OCI-LY3 (cell line): ENCODE measurements around the gene ZNF91.
"Not testable (repeated sequence)": the region's sequence is repeated elsewhere in the genome, so short reads cannot be mapped to it uniquely, and the experiment has no call there.

Source experiments
- H2AFZ ChIP-seq: fragments of 200-600, 300-600 bp; shearing (Covaris generic); 2 replicates; pipeline ENCODE4 v1.6.0; 2014; ENCODE audit warnings: antibody characterized with exemption, low read depth, low read length
- H3K27ac ChIP-seq: fragments of 200-600, 300-600 bp; sonication (generic); 2 replicates; pipeline ENCODE4 v1.5.1; 2014; ENCODE audit warnings: mild to moderate bottlenecking, low read length, moderate library complexity, mixed read lengths
- H3K27me3 ChIP-seq: fragments of 200-600, 300-600 bp; sonication (generic); 2 replicates; pipeline ENCODE4 v1.6.1; 2014; ENCODE audit warnings: low read depth, low read length, mixed read lengths
- H3K36me3 ChIP-seq: fragments of 200-600, 300-600 bp; sonication (generic); replicated peaks from 2 replicates; pipeline ENCODE3; 2014; ENCODE audit warnings: low read depth, low read length, mixed read lengths
- H3K4me1 ChIP-seq: fragments of 300-600, 200-600 bp; sonication (generic); 2 replicates; pipeline ENCODE4 v1.6.1; 2014; ENCODE audit warnings: low read length, mixed read lengths
- H3K4me2 ChIP-seq: fragments of 200-600, 300-600 bp; sonication (generic); 2 replicates; pipeline ENCODE4 v1.6.1; 2014; ENCODE audit warnings: low read length, mixed read lengths
- H3K4me3 ChIP-seq: fragments of 300-600, 200-600 bp; sonication (generic); 2 replicates; pipeline ENCODE4 v1.5.1; 2014; ENCODE audit warnings: antibody characterized with exemption, mild to moderate bottlenecking, low read length, moderate library complexity
- H3K79me2 ChIP-seq: fragments of 300-600, 200-600 bp; shearing (Covaris generic); 2 replicates; pipeline ENCODE4 v1.6.1; 2014; ENCODE audit warnings: mild to moderate bottlenecking, low read length, mixed read lengths
- H3K9ac ChIP-seq: fragments of 300-600, 200-600 bp; shearing (Covaris generic); 2 replicates; pipeline ENCODE4 v1.6.0; 2014; ENCODE audit warnings: mild to moderate bottlenecking, low read length, moderate library complexity
- H3K9me3 ChIP-seq: fragments of 200-600, 300-600 bp; shearing (Covaris generic); 2 replicates; pipeline ENCODE4 v1.6.1; 2014; ENCODE audit warnings: low read length, mixed read lengths; ENCODE audit not compliant: insufficient read depth
- H4K20me1 ChIP-seq: fragments of 200-600, 300-600 bp; sonication (generic); 2 replicates; pipeline ENCODE4 v1.6.1; 2016; ENCODE audit warnings: low read length, mixed read lengths; ENCODE audit not compliant: insufficient read depth
- CTCF ChIP-seq: fragments of 200-600, 300-600 bp; sonication (generic); IDR thresholded peaks from 2 replicates; pipeline ENCODE4 v1.5.1; 2014; ENCODE audit warnings: antibody characterized with exemption, low read length, low read depth
- EZH2phosphoT487 ChIP-seq: fragments of 200-600 bp; shearing (Covaris generic); IDR thresholded peaks from 2 replicates; pipeline ENCODE4 v1.6.1; 2018; ENCODE audit warnings: antibody characterized with exemption, mixed run types, low read depth

ZNF91 gene

GRCh38 chr19:23377276-23377675 is 18.0 kb downstream of the ZNF91 start:
- H3K4me1 ChIP-seq = no peaks in the 10 kb centered on the region
- H3K79me2 ChIP-seq = peaks cover 82% of the 10 kb centered on the region
- H3K36me3 ChIP-seq = peaks cover 92% of the 10 kb centered on the region
- H4K20me1 ChIP-seq = 0 out of 2 replicates have a peak, but pooled peaks cover 3% of the 10 kb centered on the region
- H3K9ac ChIP-seq = no peak overlapping the region
- TF ChIP-seq EZH2phosphoT487 = no peak
- TF ChIP-seq CTCF = no peak
- no peak overlapping the region for H3K27ac ChIP-seq
- no peak overlapping the region for H2AFZ ChIP-seq
- H3K4me3 ChIP-seq = no peak overlapping the region
- H3K27me3 ChIP-seq = no peaks in the 10 kb centered on the region
- H3K4me2 ChIP-seq = no peak overlapping the region
- H3K9me3 ChIP-seq = peaks cover 44% of the 10 kb centered on the region

GRCh38 chr19:23366437-23366836 is 28.8 kb downstream of the ZNF91 start:
- peaks cover 15% of the 10 kb centered on the region; the same call in 1 of the 2 replicates for H3K79me2 ChIP-seq
- peaks cover 79% of the 10 kb centered on the region for H3K36me3 ChIP-seq
- H3K27me3 ChIP-seq = no peaks in the 10 kb centered on the region
- no peak overlapping the region for H3K27ac ChIP-seq
- no peak overlapping the region for H3K9ac ChIP-seq
- H3K4me1 ChIP-seq = no peaks in the 10 kb centered on the region
- no peak overlapping the region for H3K4me2 ChIP-seq
- H2AFZ ChIP-seq = no peak overlapping the region
- no peak for TF ChIP-seq CTCF
- TF ChIP-seq EZH2phosphoT487 = no peak
- H4K20me1 ChIP-seq = no peaks in the 10 kb centered on the region
- no peak overlapping the region for H3K4me3 ChIP-seq
- H3K9me3 ChIP-seq = peaks cover 59% of the 10 kb centered on the region

- not testable (repeated sequence) for H3K4me2 ChIP-seq
Observed at GRCh38 chr19:23366031-23366430, 29.2 kb downstream of the ZNF91 start.

GRCh38 chr19:23365222-23365621 is 30.0 kb downstream of the ZNF91 start:
- Histone ChIP-seq H3K79me2 (peaks cover 8% of the 10 kb centered on the region; the same call in 1 of the 2 replicates), H3K4me3 (no peak overlapping the region), H3K27ac (no peak overlapping the region), H2AFZ (no peak overlapping the region), H3K4me1 (no peaks in the 10 kb centered on the region), H3K4me2 (no peak overlapping the region), H3K27me3 (no peaks in the 10 kb centered on the region), H3K9me3 (peaks cover 58% of the 10 kb centered on the region), H4K20me1 (no peaks in the 10 kb centered on the region), H3K36me3 (peaks cover 71% of the 10 kb centered on the region), H3K9ac (no peak overlapping the region)
- TF ChIP-seq EZH2phosphoT487 (no peak), CTCF (no peak)

More at GRCh38 chr19:23366031-23366430, 29.2 kb downstream of the ZNF91 start:
- not testable (repeated sequence) for H3K4me1 ChIP-seq, H3K27me3 ChIP-seq, H4K20me1 ChIP-seq, H3K4me3 ChIP-seq, H3K27ac ChIP-seq, H2AFZ ChIP-seq, H3K9ac ChIP-seq
- H3K9me3 ChIP-seq = peaks cover 60% of the 10 kb centered on the region
- H3K79me2 ChIP-seq = peaks cover 14% of the 10 kb centered on the region; the same call in 1 of the 2 replicates
- peaks cover 77% of the 10 kb centered on the region for H3K36me3 ChIP-seq

GRCh38 chr19:23361843-23362242 is 33.4 kb downstream of the ZNF91 start:
- H3K27ac ChIP-seq, H3K4me3 ChIP-seq, H3K9ac ChIP-seq, H3K4me2 ChIP-seq, H4K20me1 ChIP-seq, H3K27me3 ChIP-seq, H3K4me1 ChIP-seq, H2AFZ ChIP-seq: not testable (repeated sequence)
- Histone ChIP-seq H3K9me3 (peaks cover 69% of the 10 kb centered on the region), H3K36me3 (peaks cover 73% of the 10 kb centered on the region), H3K79me2 (peaks cover 14% of the 10 kb centered on the region; the same call in 1 of the 2 replicates)
